Sciatic nerve (tissue), 2 donors: ENCODE results near the gene FAAP24. TPM values are rescaled to one million over a fixed set of nuclear protein-coding genes. Genes with fewer than 3 reads are reported as not detected.
"Not testable (repeated sequence)": the region's sequence is repeated elsewhere in the genome, so short reads cannot be mapped to it uniquely, and the experiment has no call there.

Experiments used
- ATAC-seq: fragments of 200-7000 bp; cut with Tn5 transposase; one replicate; pipeline ENCODE4 v1.9.1; 2020; ENCODE audit warnings: mild to moderate bottlenecking, moderate library complexity
- DNase-seq: peaks from one replicate; pipeline ENCODE4 v3.0.0-alpha.2; 2020; ENCODE audit warnings: low spot score
- intact Hi-C: fragments of 100-400 bp; cut with DNase I; formaldehyde crosslinking; loops from one replicate; pipeline ENCODE4 v1.14.2; 2022
- total RNA-seq: library from RNA; stranded (reverse); fragmentation: NEBNext Ultra II Directional; extraction: Animal tissue kit (Norgen Biotek cat#: 25700); gene quantifications from one replicate; pipeline ENCODE4 v1.2.1, GENCODE V29; 2021
- donor health status: DM: no; HTN: no; CAD: no.
- donor health status: DM: no; HTN: no; CAD: no.

The FAAP24 gene
- total RNA-seq = 0.89 TPM

- intact Hi-C loops = no loop called here
- peak; percentile 99 for ATAC-seq
- DNase-seq = peak; percentile 98
These were observed at the start of gene FAAP24, which contains the start of gene CEP89 for GRCh38 chr19:32971715-32972540. Gene FAAP24 (plus strand): TSS chr19:32972242. CDS start chr19:32973197, 955 bp downstream. Gene CEP89 (minus strand): TSS chr19:32971958. CDS start chr19:32971874, 84 bp downstream.

GRCh38 chr19:32924200-32924599 is 47.8 kb upstream of the FAAP24 start:
- DNase-seq (no peak), ATAC-seq (no peak)
- intact Hi-C loops = no loop called here

DNA sequence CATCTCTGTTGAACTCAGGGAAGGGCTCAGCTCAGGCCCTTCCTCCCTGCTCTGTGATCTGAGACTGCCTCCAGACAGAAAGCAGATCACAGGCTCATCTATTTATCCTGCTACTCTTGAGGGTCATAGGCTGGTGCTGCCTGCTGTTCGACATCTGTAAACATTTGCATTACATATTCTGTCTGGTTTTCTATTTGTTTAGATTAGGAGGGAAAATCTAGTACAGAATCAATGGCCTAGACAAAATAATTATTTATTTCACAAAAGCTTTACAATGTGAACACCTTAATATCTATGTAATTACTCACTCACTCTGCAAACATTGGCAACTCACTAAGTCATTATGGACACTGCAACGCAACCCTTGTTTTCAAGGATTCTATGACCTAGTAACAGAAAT is 43.2 kb upstream of the FAAP24 start:
- ATAC-seq (no peak), DNase-seq (no peak)
- intact Hi-C loops = no loop called here

DNA sequence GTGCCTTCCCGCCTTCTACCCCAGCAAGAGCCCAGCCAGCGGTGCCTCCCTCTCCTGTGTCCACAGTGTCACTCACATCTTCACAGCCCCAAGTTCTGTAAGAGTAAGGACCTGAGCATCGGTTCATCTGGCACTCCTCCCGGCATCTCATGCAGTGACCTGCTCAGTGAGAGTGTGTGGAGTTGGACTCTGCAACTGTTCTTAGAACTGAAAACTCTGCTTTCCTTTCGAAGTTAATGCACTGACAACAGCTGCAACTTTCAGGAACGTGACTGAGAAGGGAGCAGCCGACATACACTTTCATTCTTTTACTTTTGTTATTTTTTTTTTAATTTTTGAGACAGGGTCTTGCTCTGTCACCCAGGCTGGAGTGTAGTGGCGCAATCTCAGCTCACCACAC is 41.5 kb upstream of the FAAP24 start:
- intact Hi-C loops = no loop called here
- DNase-seq (no peak), ATAC-seq (no peak)

DNA sequence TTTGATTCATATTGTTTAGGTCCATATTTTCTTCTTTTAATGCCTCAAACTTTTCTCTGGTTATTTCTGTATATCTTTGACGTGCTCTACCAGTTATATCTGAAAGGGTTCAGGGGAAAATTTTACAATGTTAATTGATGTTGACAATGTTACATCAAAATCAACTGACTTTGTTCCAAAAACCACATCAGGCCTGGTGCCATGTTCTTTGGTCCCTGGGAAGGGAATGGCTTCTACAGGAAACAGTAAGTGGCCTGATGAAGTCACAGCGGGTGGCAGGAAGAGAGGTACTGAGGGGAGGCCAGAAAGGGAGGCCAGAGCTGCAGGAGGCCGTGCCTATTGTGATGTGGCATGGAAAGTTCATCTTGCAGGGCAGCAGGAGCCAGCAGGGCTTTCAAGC is 38.5 kb upstream of the FAAP24 start:
- DNase-seq (no peak), ATAC-seq (no peak)
- intact Hi-C loops = no loop called here

DNA sequence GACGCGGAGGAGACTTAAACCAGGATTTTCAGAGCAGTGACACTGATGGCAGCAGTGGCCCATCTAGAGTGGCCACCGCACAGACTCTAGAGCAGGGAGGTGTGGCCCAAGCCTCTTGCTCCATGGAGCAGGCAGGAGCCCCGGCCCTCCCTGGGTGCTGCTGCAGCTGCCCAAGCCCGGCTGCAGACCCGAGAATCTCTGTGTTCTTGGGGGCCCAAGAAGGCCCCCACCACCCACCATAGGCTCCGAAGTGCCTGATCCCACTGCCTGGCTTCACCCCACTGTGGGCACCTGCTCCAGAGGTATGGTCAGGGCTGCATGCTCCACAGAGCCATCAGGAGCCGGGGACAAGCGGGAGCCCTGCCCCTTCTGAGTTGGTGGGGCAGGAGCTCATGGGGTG is 36.4 kb upstream of the FAAP24 start:
- intact Hi-C loops = no loop called here
- no peak for ATAC-seq

GRCh38 chr19:32936065-32936464 is 36.0 kb upstream of the FAAP24 start:
- no peak for DNase-seq
- no peak for ATAC-seq

More for the DNA sequence above, 36.4 kb upstream of the FAAP24 start:
- DNase-seq = no peak

GRCh38 chr19:32941273-32941672 is 30.8 kb upstream of the FAAP24 start:
- ATAC-seq = peak; percentile 32
- DNase-seq, intact Hi-C loops: not testable (repeated sequence)

More at GRCh38 chr19:32936065-32936464, 36.0 kb upstream of the FAAP24 start:
- intact Hi-C loops = no loop called here

DNA sequence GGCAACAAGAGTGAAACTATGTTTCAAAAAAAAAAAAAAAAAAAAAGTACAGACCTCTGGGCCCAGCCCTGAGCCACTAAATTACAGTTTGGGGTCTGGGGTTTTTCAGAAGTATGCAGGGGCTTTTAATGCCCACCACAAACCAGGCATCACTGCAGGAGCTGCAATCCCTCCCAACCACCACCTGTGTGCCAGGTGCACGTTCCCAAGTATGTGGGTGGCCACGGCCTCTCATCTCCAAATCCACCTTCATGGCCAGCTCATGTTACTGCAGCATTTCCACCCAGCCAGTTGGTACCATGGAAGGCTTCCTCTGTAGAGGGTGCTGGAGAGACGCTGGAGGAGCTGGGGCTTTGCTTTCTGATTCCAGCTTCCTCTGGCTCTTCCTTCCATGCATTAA is 26.8 kb upstream of the FAAP24 start:
- intact Hi-C loops = no loop called here
- ATAC-seq = no peak
- DNase-seq = no peak

DNA sequence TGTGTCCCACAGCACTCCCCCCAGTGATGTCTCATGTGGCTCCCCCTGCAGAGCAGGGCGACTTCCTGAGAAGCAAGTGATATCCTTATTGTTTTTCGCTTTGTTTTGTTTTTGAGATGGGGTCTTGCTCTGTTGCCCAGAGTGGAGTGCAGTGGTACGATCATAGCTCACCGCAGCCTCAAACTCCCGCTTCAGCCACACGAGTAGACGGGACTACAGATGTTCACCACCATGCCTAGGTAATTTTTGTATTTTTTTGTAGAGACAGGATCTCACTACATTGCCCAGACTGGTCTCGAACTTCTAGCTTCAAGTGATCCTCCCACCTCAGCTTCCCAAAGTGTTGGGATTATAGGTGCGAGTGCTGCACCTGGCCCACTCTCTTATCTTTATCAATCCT is 5.3 kb upstream of the FAAP24 start:
- ATAC-seq = no peak
- DNase-seq = no peak
- intact Hi-C loops = no loop called here

- intact Hi-C loops = no loop called here
- ATAC-seq (no peak), DNase-seq (no peak)
These were observed 2.5 kb upstream of the FAAP24 start for GRCh38 chr19:32969549-32969948.

DNA sequence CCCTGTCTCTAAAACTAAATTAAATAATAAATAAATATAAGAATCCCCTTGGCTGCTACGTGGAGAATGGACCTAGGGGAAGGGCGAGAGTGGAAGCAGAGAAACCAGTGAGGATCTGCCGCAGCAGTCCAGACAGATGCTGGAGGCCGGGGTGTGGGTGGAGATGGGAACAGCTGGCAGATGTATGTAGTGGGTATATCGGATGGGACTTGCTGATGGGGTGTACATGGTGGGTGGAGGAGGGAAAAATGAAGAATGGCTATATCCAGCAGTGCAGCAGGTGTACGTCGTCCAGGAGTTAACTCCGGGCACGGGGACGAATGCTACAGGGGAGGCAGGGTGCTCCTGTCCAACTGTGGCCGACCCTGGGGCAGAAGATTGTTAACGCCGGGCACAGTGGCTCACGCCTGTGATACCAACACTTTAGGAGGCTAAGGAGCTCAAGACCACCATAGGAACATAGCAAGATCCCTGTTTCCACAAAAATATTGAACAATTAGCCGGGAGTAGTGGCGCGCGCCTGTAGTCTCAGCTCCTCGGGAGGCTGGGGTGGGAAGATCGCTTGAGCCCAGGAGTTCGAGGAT is 938 bp upstream of the FAAP24 start:
- ATAC-seq (no peak), DNase-seq (no peak)
- intact Hi-C loops = no loop called here

DNA sequence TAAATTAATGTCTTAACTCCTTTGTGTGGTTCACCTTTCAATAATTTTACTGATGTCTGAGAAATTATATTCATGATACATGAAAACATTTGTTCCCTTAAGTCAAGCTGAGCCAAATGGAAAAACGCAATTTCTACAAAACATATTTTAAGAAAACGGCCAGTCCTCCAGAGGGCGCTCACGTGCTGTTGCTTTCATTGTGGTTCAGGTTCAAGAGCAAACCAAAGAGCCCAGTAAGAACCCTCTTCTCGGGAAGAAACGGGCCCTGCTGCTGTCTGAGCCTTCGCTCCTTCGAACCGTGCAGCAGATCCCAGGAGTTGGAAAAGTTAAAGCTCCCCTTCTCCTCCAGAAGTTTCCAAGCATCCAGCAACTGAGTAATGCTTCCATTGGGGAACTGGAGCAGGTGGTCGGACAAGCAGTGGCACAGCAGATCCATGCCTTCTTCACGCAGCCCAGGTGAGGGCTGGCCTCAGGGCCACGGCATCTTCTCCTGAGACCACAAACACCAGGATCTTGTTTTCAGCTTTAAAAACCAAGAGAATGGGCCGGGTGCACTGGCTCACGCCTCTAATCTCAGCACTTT is 4.3 kb downstream of the FAAP24 start:
- ATAC-seq (no peak), DNase-seq (peak; percentile 89)
- intact Hi-C loops = no loop called here

DNA sequence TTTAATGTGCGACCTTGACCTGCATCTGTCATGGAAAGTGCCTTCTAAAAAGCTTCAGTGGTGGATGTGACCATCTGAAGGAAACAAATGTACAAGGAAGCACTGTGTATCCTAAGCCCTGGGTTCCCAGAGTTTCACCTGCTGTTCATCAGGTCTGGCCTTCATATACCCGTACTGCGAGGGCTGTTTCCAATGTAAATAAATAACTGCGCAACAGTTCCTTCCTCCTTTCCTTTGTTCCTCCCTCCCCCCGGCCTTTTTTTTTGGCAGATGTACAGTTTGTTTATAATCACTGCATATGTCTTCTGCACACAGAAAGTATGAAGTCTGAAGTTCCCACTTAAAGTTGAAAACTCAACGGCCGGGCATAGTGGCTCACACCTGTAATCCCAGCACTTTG is 5.2 kb downstream of the FAAP24 start:
- intact Hi-C loops = no loop called here
- DNase-seq = no peak

DNA sequence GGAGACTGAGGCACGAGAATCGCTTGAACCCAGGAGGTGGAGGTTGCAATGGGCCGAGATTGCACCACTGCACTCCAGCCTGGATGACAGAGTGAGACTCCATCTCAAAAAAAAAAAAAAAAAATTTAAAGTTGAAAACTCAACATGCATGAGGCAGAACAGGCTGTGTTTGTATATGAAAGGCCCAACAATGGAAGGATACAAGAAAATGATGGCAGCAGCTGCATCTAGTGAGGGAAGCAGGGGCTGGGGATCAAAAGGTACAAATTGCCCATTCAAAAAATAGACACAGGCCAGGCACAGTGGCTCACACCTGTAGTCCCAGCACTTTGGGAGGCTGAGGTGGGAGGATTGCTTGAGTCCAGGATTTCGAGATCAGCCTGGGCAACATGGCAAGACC is 5.8 kb downstream of the FAAP24 start:
- ATAC-seq, intact Hi-C loops: not testable (repeated sequence)

More for the DNA sequence above, 5.2 kb downstream of the FAAP24 start:
- peak; percentile 19 for ATAC-seq

DNA sequence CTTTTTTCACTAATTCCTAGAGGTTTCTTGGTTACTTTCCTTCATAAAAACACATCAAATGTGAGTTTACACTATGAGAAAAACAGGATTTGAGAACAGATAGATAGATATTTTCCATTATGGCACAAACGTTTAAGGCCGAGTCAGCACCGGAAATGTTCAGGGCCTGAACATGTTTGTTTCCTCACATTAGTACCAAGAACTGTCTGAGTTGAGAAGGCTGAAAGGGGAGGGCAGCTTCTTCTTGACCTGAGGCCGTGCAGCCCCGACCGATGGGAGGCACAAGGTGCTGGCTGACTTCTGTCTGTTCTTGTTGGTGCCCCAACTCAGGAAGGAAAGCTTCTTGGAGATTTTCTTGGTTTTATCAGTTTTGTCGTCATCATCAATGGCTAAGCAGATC is 7.8 kb downstream of the FAAP24 start:
- ATAC-seq, DNase-seq, intact Hi-C loops: not testable (repeated sequence)

More for the DNA sequence above, 5.8 kb downstream of the FAAP24 start:
- DNase-seq = not testable (repeated sequence)

DNA sequence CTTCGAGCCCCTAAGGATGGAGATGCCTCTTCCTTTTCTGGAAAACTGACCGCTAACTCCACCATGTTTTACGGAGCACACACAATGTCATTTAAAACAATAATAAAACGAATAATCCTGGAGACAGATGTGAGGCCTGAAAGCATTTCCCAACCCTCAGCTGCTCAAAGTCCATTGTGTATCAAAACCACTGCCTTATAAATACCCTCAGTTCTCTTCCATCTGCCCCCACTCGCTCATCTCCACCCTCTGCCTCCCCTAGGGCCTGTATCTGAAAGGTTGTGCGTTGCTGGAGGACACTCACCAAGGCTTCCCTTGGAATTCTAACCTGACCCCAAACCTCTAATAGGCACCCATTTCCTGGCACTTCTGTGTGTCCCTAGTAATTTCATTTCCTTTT is 10.4 kb downstream of the FAAP24 start:
- DNase-seq, intact Hi-C loops, ATAC-seq: not testable (repeated sequence)

- intact Hi-C loops, ATAC-seq, DNase-seq: not testable (repeated sequence)
These were observed 16.2 kb downstream of the FAAP24 start for GRCh38 chr19:32988254-32988653.

- DNase-seq = no peak
- no peak for ATAC-seq
- intact Hi-C loops = no loop called here
These were observed 16.7 kb downstream of the FAAP24 start for GRCh38 chr19:32988724-32989123.

DNA sequence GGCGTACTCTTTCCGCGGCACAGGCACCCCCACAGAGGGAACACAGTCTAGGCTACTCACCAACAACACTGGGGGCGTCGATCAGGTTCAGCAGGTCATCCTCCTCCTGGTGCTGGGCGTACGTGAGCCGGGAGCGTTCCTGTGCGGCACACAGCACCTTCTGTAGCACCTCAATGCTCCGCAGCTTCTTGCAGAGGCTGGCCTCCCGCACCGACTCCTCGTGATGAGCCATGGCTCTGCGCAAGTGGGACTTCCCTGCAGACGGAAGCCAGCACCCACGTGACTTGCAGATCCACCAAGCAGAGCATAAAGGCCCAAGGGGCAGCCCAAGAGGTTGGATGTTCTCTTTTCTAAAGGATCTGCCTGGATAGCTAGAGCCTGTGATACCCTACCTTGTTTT is 23.9 kb downstream of the FAAP24 start:
- DNase-seq, ATAC-seq, intact Hi-C loops: not testable (repeated sequence)
